ENCODE results near the gene COX15. TPM values are rescaled to one million over a fixed set of nuclear protein-coding genes. Genes with fewer than 3 reads are reported as not detected.

Gene COX15
- total RNA-seq, 3 donors from 2014 or later (not counting 1 experiment from before 2014, with no cell fraction given), result 17.1 to 27.9 (median 20.3) TPM

- no peak for TF ChIP-seq CTCF (IDR thresholded peaks at IDR 0.05)
- ATAC-seq (peak in 1 of 3 donors; percentile 46), DNase-seq (no peak)
- Mint-ChIP-seq H3K4me3 (no peak overlapping the region), H3K27ac (no peak overlapping the region), H3K36me3 (no peaks in the 10 kb centered on the region), H3K27me3 (ENCODE audit: low read depth in 2 of 2) (no peaks in the 10 kb centered on the region), H3K9me3 (no peaks in the 10 kb centered on the region), H3K4me1 (no peaks in the 10 kb centered on the region)
- no peaks in the 10 kb centered on the region for H3K27me3 ChIP-seq (ENCODE audit: control insufficient read depth, insufficient read depth, low read length)
- peaks cover 4% of the 10 kb centered on the region for H3K36me3 ChIP-seq (ENCODE audit: control insufficient read depth, insufficient read depth, low read length)
- intact Hi-C loops (cut with micrococcal nuclease), result no loop called here
- no peaks in the 10 kb centered on the region for H3K4me1 ChIP-seq (ENCODE audit: control insufficient read depth, insufficient read depth, low read length)
- WGBS (ENCODE audit: insufficient coverage), result 26% methylated on average over 1 of the region's 2 CpGs
- no peaks in the 10 kb centered on the region for H3K9me3 ChIP-seq (ENCODE audit: control insufficient read depth, insufficient read depth, low read length)
- H3K4me3 ChIP-seq (ENCODE audit: low read length), result no peak overlapping the region
- no peak overlapping the region for H3K27ac ChIP-seq (ENCODE audit: low read length)
Observed at GRCh38 chr10:99685597-99685967, 46.3 kb downstream of the COX15 start.

GRCh38 chr10:99682752-99683151, 49.2 kb downstream of the COX15 start:
- Histone ChIP-seq H3K4me3 (ENCODE audit: low read length) (no peak overlapping the region), H3K9me3 (ENCODE audit: control insufficient read depth, insufficient read depth, low read length) (no peaks in the 10 kb centered on the region), H3K27ac (ENCODE audit: low read length) (no peak overlapping the region), H3K36me3 (ENCODE audit: control insufficient read depth, insufficient read depth, low read length) (peaks cover 10% of the 10 kb centered on the region), H3K27me3 (ENCODE audit: control insufficient read depth, insufficient read depth, low read length) (no peaks in the 10 kb centered on the region), H3K4me1 (ENCODE audit: control insufficient read depth, insufficient read depth, low read length) (no peaks in the 10 kb centered on the region)
- Mint-ChIP-seq H3K9me3 (no peaks in the 10 kb centered on the region), H3K27ac (no peak overlapping the region), H3K27me3 (ENCODE audit: low read depth in 2 of 2) (no peaks in the 10 kb centered on the region), H3K4me1 (no peaks in the 10 kb centered on the region), H3K4me3 (no peak overlapping the region), H3K36me3 (no peaks in the 10 kb centered on the region)
- no peak for TF ChIP-seq CTCF (IDR thresholded peaks at IDR 0.05)
- intact Hi-C loops (cut with micrococcal nuclease), result no loop called here
- no CpG with 5 or more reads among the region's 1 CpG for WGBS (ENCODE audit: insufficient coverage)
- ATAC-seq (no peak), DNase-seq (peak in 1 of 2 donors; percentile 11)

Other genes starting within 250 kb of the COX15 start
- gene NKX2-3, start 199.2 kb downstream of the COX15 start, total RNA-seq, result not detected
- 10 to 100 TPM; 73.0 to 83.6 (median 75.3) TPM for gene SLC25A28, start 111.7 kb downstream of the COX15 start, total RNA-seq
- 1 to 10 TPM; 3.7 to 6.3 (median 5.6) TPM for gene ENTPD7, start 72.6 kb downstream of the COX15 start, total RNA-seq
- 10 to 100 TPM; 21.4 to 28.1 (median 23.5) TPM for gene CUTC, start 107 bp upstream of the COX15 start, total RNA-seq
- 1 to 10 TPM; 1.3 to 3.4 (median 2.7) TPM for gene ABCC2, start 50.5 kb upstream of the COX15 start, total RNA-seq